NCI-H748 treated with DMSO at 0.1 percent for 48 hours (cell line): Measurements from ENCODE around the gene PAK2.
"Not testable (repeated sequence)": the region's sequence is repeated elsewhere in the genome, so short reads cannot be mapped to it uniquely, and the experiment has no call there.

Source experiments
- DNase-seq: peaks from one replicate; lab custom pipeline; 2025; lab: John Stamatoyannopoulos, UW

Gene PAK2

GRCh38 chr3:196739671-196740480 lies at the start of gene PAK2:
PAK2 (plus strand) TSS chr3:196739857; CDS start chr3:196782647, 42,790 bp downstream.
- peak; percentile 69 for DNase-seq

- DNase-seq = no peak
Measured at GRCh38 chr3:196689941-196690660, 49.6 kb upstream of the PAK2 start.

GRCh38 chr3:196691386-196691785 lies 48.3 kb upstream of the PAK2 start:
- no peak for DNase-seq

- no peak for DNase-seq
Measured at GRCh38 chr3:196694202-196694638, 45.4 kb upstream of the PAK2 start.

- no peak for DNase-seq
Measured at GRCh38 chr3:196694941-196695848, 44.5 kb upstream of the PAK2 start.

GRCh38 chr3:196695849-196696226 lies 43.8 kb upstream of the PAK2 start:
- DNase-seq = no peak

- DNase-seq = no peak
Measured at GRCh38 chr3:196697270-196697669, 42.4 kb upstream of the PAK2 start.

GRCh38 chr3:196699749-196700148 lies 39.9 kb upstream of the PAK2 start:
- DNase-seq = no peak

GRCh38 chr3:196700801-196701200 lies 38.9 kb upstream of the PAK2 start:
- no peak for DNase-seq

- no peak for DNase-seq
Measured at GRCh38 chr3:196706327-196706726, 33.3 kb upstream of the PAK2 start.

- DNase-seq = no peak
Measured at GRCh38 chr3:196706731-196707130, 32.9 kb upstream of the PAK2 start.

- no peak for DNase-seq
Measured at GRCh38 chr3:196707566-196707965, 32.1 kb upstream of the PAK2 start.

- DNase-seq = no peak
Measured at GRCh38 chr3:196708467-196708866, 31.2 kb upstream of the PAK2 start.

GRCh38 chr3:196711838-196712513 lies 27.7 kb upstream of the PAK2 start, which contains the start of the genes CEP19 and PIGX:
CEP19 (minus strand) TSS chr3:196712250; CDS start chr3:196708657, 3,593 bp downstream.
PIGX (plus strand) TSS chr3:196712377.
- DNase-seq = peak; percentile 58

- no peak for DNase-seq
Measured at GRCh38 chr3:196712514-196713413, 26.9 kb upstream of the PAK2 start.

GRCh38 chr3:196717162-196717561 lies 22.5 kb upstream of the PAK2 start:
- not testable (repeated sequence) for DNase-seq

GRCh38 chr3:196721097-196721496 lies 18.6 kb upstream of the PAK2 start:
- DNase-seq = no peak

GRCh38 chr3:196726788-196727675 lies 12.6 kb upstream of the PAK2 start:
- no peak for DNase-seq

GRCh38 chr3:196735751-196736150 lies 3.9 kb upstream of the PAK2 start:
- no peak for DNase-seq
